HL-60/S4 (cell line): ENCODE measurements around the gene COPE.
"Not testable (repeated sequence)": the region's sequence is repeated elsewhere in the genome, so short reads cannot be mapped to it uniquely, and the experiment has no call there.

Experiments used
- in situ Hi-C: fragments of 300-500 bp; cut with MboI; formaldehyde crosslinking; loops from 2 replicates; pipeline ENCODE4 v1.14.3; 2022; ENCODE audit warnings: low sequenced_read_pairs

The COPE gene

GRCh38 chr19:18940769-18941627 lies 21.8 kb upstream of the COPE start, which contains the start of gene HOMER3:
Gene HOMER3, minus strand, starts transcription at chr19:18941217. Its CDS starts 2,235 bp downstream, at chr19:18938982.
- in situ Hi-C loops = no loop called here

GRCh38 chr19:18939922-18940768 lies 21.0 kb upstream of the COPE start:
- in situ Hi-C loops = loop anchor here (5.0 kb wide), 1 partner anchor 42 kb away; no protein-coding TSS in a partner anchor

- in situ Hi-C loops = loop anchor here (5.0 kb wide), 1 partner anchor 43 kb away; no protein-coding TSS in a partner anchor
These were observed 20.0 kb upstream of the COPE start for GRCh38 chr19:18939163-18939562.

GRCh38 chr19:18933297-18933696 lies 14.1 kb upstream of the COPE start:
- in situ Hi-C loops = no loop called here

GRCh38 chr19:18932216-18932841 lies 13.1 kb upstream of the COPE start:
- in situ Hi-C loops = no loop called here

- in situ Hi-C loops = no loop called here
These were observed 12.4 kb upstream of the COPE start for GRCh38 chr19:18931316-18932162.

- in situ Hi-C loops = no loop called here
These were observed 10.1 kb upstream of the COPE start for GRCh38 chr19:18929311-18929710.

GRCh38 chr19:18928018-18928805 lies 9.0 kb upstream of the COPE start:
- in situ Hi-C loops = no loop called here

DNA sequence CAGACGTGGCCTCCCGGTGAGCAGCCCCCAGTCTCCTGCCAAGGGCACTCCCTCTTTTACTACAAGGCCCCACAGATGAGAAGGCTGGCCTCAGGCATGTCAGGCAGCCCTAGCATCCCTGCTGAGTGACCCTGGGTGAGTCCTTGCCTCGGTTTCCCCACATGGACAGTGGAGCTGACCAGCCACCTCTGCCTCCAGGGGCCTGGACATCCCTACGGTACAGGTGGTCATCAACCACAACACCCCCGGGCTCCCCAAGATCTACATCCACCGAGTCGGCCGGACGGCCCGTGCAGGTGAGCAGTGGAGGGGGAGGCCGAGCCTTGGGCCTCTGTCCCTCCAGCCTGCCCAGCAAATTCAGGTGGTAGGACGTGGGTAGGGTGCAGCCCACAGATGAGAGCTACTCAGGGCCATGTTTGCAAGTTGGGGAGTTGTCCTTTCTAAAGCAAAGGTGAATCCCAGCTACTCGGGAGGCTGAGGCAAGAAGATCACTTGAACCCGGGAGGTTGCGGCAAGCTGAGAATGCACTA lies 5.6 kb upstream of the COPE start:
- in situ Hi-C loops = no loop called here

- in situ Hi-C loops = no loop called here
These were observed 3.2 kb upstream of the COPE start for GRCh38 chr19:18922228-18922985.

DNA sequence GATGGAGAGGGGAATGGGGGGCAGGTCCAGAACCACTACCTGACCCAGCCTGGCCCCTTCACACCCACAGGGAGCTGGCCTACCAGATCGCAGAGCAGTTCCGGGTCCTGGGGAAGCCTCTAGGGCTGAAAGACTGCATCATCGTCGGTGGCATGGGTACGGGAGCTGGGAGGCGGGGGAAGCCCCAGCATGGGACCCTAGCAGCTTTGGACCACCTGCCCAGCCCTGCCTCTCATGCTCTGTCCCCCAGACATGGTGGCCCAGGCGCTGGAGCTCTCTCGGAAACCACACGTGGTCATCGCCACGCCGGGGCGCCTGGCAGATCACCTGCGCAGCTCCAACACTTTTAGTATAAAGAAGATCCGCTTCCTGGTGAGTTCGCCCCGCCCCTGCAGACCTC lies 2.4 kb upstream of the COPE start:
- in situ Hi-C loops = no loop called here

- in situ Hi-C loops = no loop called here
These were observed 1.2 kb upstream of the COPE start for GRCh38 chr19:18920400-18920799.

- in situ Hi-C loops = no loop called here
These were observed 670 bp upstream of the COPE start for GRCh38 chr19:18919900-18920214.

- in situ Hi-C loops = not testable (repeated sequence)
These were observed 1.6 kb downstream of the COPE start for GRCh38 chr19:18917593-18917992.

- in situ Hi-C loops = no loop called here
These were observed 3.5 kb downstream of the COPE start for GRCh38 chr19:18915639-18916038.

GRCh38 chr19:18913466-18913865 lies 5.7 kb downstream of the COPE start:
- in situ Hi-C loops = no loop called here

- in situ Hi-C loops = no loop called here
These were observed 6.3 kb downstream of the COPE start for GRCh38 chr19:18912933-18913332.

DNA sequence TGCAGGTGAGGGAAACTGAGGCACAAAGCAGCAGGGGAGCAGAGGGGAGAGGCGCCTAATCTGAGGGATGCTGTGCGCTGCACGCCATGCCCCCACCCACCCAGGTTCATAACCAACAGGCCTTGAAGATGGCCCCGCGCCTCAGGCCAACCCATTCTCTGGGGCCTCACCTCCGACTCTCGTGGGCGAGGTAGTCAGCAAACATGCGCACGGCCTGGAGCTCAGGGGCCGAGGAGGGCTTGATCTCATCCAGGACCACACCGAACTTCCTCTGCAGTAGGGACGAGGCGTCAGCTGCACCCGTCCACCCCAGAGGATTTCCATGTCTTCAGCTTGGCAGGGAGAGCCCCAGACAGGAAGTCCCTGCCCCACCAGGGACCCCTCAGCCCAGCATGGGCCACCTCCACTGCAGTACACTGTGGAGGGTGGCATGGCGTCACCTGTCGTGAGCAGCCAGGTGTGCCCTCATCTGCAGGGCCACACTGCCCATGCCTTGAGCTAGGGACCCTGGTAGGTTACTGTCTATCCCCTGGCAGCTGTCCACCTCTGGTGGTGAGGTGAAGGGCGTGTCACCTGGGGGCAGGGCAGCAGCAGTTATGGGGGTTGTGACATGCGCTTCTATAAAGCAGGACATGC lies 8.3 kb downstream of the COPE start:
- in situ Hi-C loops = no loop called here
